ENCODE results near the gene SH3BP5L.

GRCh38 chr1:248871837-248872401 lies 46.2 kb upstream of the SH3BP5L start:
- TF ChIP-seq CTCF (IDR thresholded peaks at IDR 0.05) (no peak), POLR2A (IDR thresholded peaks at IDR 0.05) (no peak)

Measured in prostate gland (tissue), 2 donors.